Ishikawa (cell line): ENCODE results near the gene MRPL54.

Experiments
- CREB1 ChIP-seq: IDR thresholded peaks from 2 replicates; pipeline ENCODE4 v1.6.1; 2012; ENCODE audit warnings: low read depth
- EGR1 ChIP-seq: IDR thresholded peaks from 2 replicates; pipeline ENCODE4 v1.6.1; 2012
- EP300 ChIP-seq: IDR thresholded peaks from 2 replicates; pipeline ENCODE4 v1.6.1; 2012; ENCODE audit warnings: borderline replicate concordance
- NFIC ChIP-seq: IDR thresholded peaks from 2 replicates; pipeline ENCODE4 v1.6.1; 2012
- RAD21 ChIP-seq: IDR thresholded peaks from 2 replicates; pipeline ENCODE4 v1.6.1; 2012; ENCODE audit warnings: low read depth
- REST ChIP-seq: IDR thresholded peaks from 2 replicates; pipeline ENCODE4 v1.6.1; 2012; ENCODE audit warnings: low read depth, mild to moderate bottlenecking
- TEAD4 ChIP-seq: IDR thresholded peaks from 2 replicates; pipeline ENCODE4 v1.6.1; 2012

- no peak for TF ChIP-seq EGR1
- TF ChIP-seq TEAD4, result no peak
- no peak for TF ChIP-seq REST
- TF ChIP-seq EP300, result no peak
- no peak for TF ChIP-seq CREB1
- no peak for TF ChIP-seq RAD21
- TF ChIP-seq NFIC, result no peak
Measured at GRCh38 chr19:3743486-3743885, 19.0 kb upstream of the MRPL54 start.
